IPS DF 19.7 (cell line): ENCODE data around the gene ACP4.

Source experiments
- DNase-seq: peaks from one replicate; pipeline ENCODE4 v3.0.0-alpha.2; 2013; ENCODE audit warnings: low read depth, low spot score

ACP4 gene

DNA sequence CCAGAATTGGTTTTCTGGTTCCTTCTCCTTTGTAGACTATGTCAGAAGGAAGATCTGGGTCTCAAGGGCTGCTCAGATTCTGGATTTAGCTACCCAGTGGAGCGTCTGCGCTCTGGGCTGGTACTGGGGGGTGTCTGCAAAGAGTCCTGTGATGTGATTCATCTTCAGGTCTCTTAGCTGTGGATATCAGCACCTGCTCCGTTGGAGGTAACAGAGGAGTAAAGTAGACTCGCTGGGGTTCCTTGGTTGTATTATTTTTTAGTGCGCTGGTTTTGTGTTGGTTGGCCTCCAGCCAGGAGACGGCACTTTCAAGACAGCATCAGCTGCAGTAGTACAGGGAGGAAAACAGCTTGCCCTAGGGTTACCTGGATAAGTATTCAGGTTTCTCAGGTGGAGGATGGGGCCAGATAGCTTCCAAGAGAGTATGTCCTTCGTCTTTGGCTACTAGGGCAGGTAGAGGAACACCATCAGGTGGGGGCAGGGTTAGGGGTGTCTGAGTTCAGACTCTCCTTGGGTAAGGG lies 53.5 kb downstream of the ACP4 start:
- DNase-seq, result no peak

DNA sequence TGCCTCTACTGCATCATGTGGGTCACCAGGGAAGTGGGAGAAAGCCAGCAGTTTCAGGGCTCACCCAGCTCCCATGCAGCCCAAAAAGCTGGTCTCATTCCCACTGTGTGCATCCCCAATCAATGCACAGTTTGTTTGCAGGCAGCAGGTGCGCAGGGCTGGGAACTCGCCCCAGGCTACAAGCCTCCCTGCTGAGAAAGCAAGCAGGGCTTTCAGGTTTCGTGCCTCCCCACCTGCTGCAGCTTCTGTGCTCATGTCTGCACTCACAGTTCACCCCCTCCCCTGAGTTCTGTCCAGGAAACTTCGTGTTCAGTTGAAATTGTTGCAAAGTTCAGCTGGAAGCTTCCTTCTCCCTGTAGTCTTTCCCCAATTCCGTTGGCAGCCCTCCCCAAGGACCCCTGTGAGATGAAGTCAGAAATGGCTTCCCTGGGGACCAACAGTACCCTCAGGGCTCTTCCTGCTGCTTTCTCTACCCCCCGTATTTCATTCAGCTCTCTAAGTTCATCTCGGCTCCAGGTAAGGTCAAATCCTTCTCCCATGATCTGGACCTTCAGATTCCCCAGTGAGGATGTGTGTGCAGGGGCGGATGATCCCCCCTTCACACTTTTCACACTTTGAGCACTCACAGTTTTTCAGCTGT lies 54.2 kb downstream of the ACP4 start:
- no peak for DNase-seq
